Stimulated activated CD4-positive, alpha-beta T cell treated with anti-CD3 and anti-CD28 coated beads, Interleukin-15, amount 100 ng/mL, for 48 hours (primary cell): Measurements from ENCODE around the gene EIF4G3.
"Not testable (repeated sequence)": the region's sequence is repeated elsewhere in the genome, so short reads cannot be mapped to it uniquely, and the experiment has no call there.

Experiments
- DNase-seq, 2 donors: peaks; one replicate each; pipeline ENCODE4 v3.0.0-alpha.2; 2020; ENCODE audit warnings: low read depth in 2 of 2

Gene EIF4G3

GRCh38 chr1:21189421-21189820 lies 12.7 kb upstream of the EIF4G3 start:
- DNase-seq = no peak

- DNase-seq = no peak
Observed at GRCh38 chr1:21188235-21188634, 11.5 kb upstream of the EIF4G3 start.

GRCh38 chr1:21185221-21185731 lies 8.6 kb upstream of the EIF4G3 start:
- DNase-seq = no peak

GRCh38 chr1:21184276-21184675 lies 7.6 kb upstream of the EIF4G3 start:
- no peak for DNase-seq

- no peak for DNase-seq
Observed at GRCh38 chr1:21182181-21182731, 5.6 kb upstream of the EIF4G3 start.

GRCh38 chr1:21178271-21178670 lies 1.6 kb upstream of the EIF4G3 start:
- not testable (repeated sequence) for DNase-seq

- peak in 1 of 2 donors; percentile 8 for DNase-seq
Observed at GRCh38 chr1:21175670-21176581, 771 bp downstream of the EIF4G3 start.

- DNase-seq = no peak
Observed at GRCh38 chr1:21175324-21175669, 1.4 kb downstream of the EIF4G3 start.

GRCh38 chr1:21174654-21175323 lies 1.9 kb downstream of the EIF4G3 start:
- DNase-seq = no peak

GRCh38 chr1:21174230-21174629 lies 2.5 kb downstream of the EIF4G3 start:
- no peak for DNase-seq

- not testable (repeated sequence) for DNase-seq
Observed at GRCh38 chr1:21173096-21173495, 3.6 kb downstream of the EIF4G3 start.

- not testable (repeated sequence) for DNase-seq
Observed at GRCh38 chr1:21170837-21171236, 5.9 kb downstream of the EIF4G3 start.

- DNase-seq = no peak
Observed at GRCh38 chr1:21168444-21168843, 8.3 kb downstream of the EIF4G3 start.

GRCh38 chr1:21165646-21166045 lies 11.1 kb downstream of the EIF4G3 start:
- no peak for DNase-seq

GRCh38 chr1:21165076-21165475 lies 11.6 kb downstream of the EIF4G3 start:
- DNase-seq = no peak

GRCh38 chr1:21164266-21164665 lies 12.4 kb downstream of the EIF4G3 start:
- no peak for DNase-seq

GRCh38 chr1:21162740-21163464 lies 13.8 kb downstream of the EIF4G3 start:
- no peak for DNase-seq

GRCh38 chr1:21161842-21162241 lies 14.9 kb downstream of the EIF4G3 start:
- no peak for DNase-seq

- DNase-seq = no peak
Observed at GRCh38 chr1:21160263-21160796, 16.4 kb downstream of the EIF4G3 start.

GRCh38 chr1:21157868-21158267 lies 18.8 kb downstream of the EIF4G3 start:
- no peak for DNase-seq

- no peak for DNase-seq
Observed at GRCh38 chr1:21157054-21157453, 19.6 kb downstream of the EIF4G3 start.

GRCh38 chr1:21156019-21156418 lies 20.7 kb downstream of the EIF4G3 start:
- no peak for DNase-seq
